ENCODE results near the gene ZNF41.

The ZNF41 gene

GRCh38 chrX:47446431-47446830 lies 36.6 kb downstream of the ZNF41 start:
- Histone ChIP-seq H3K9me3 (ENCODE audit: low read depth, low read length) (0 out of 2 replicates have a peak, but pooled peaks cover 10% of the 10 kb centered on the region), H3K9ac (ENCODE audit: insufficient read length) (no peak overlapping the region), H3K27ac (no peak overlapping the region), H3K36me3 (ENCODE audit: insufficient read depth, low read length) (peaks cover 30% of the 10 kb centered on the region), H3K4me3 (no peak overlapping the region)
- DNase-seq (ENCODE audit: low read depth, low spot score), result no peak
- TF ChIP-seq EZH2 (IDR thresholded peaks at IDR 0.05), result no peak
- TF ChIP-seq POLR2AphosphoS5 (IDR thresholded peaks at IDR 0.05; ENCODE audit: borderline replicate concordance, low read depth, low read length), result no peak
- TF ChIP-seq FOXP2 (optimal IDR thresholded peaks at IDR 0.05; ENCODE audit: control extremely low read depth, extremely low read length, insufficient read depth), result no peak

- Histone ChIP-seq H3K9ac (ENCODE audit: insufficient read length) (no peak overlapping the region), H3K36me3 (ENCODE audit: insufficient read depth, low read length) (no peaks in the 10 kb centered on the region), H3K4me3 (no peak overlapping the region), H3K9me3 (ENCODE audit: low read depth, low read length) (no peaks in the 10 kb centered on the region), H3K27ac (no peak overlapping the region)
- TF ChIP-seq POLR2AphosphoS5 (IDR thresholded peaks at IDR 0.05; ENCODE audit: borderline replicate concordance, low read depth, low read length), result no peak
- TF ChIP-seq EZH2 (IDR thresholded peaks at IDR 0.05), result no peak
- TF ChIP-seq FOXP2 (optimal IDR thresholded peaks at IDR 0.05; ENCODE audit: control extremely low read depth, extremely low read length, insufficient read depth), result no peak
- DNase-seq (ENCODE audit: low read depth, low spot score), result no peak
These were observed 52.1 kb downstream of the ZNF41 start for GRCh38 chrX:47430925-47431324.

GRCh38 chrX:47422444-47422843 lies 60.6 kb downstream of the ZNF41 start:
- Histone ChIP-seq H3K9ac (ENCODE audit: insufficient read length) (no peak overlapping the region), H3K9me3 (ENCODE audit: low read depth, low read length) (no peaks in the 10 kb centered on the region), H3K36me3 (ENCODE audit: insufficient read depth, low read length) (no peaks in the 10 kb centered on the region), H3K27ac (no peak overlapping the region), H3K4me3 (no peak overlapping the region)
- no peak for DNase-seq (ENCODE audit: low read depth, low spot score)
- TF ChIP-seq FOXP2 (optimal IDR thresholded peaks at IDR 0.05; ENCODE audit: control extremely low read depth, extremely low read length, insufficient read depth), result no peak
- TF ChIP-seq POLR2AphosphoS5 (IDR thresholded peaks at IDR 0.05; ENCODE audit: borderline replicate concordance, low read depth, low read length), result no peak
- no peak for TF ChIP-seq EZH2 (IDR thresholded peaks at IDR 0.05)

- DNase-seq (ENCODE audit: low read depth, low spot score), result no peak
- no peaks in the 10 kb centered on the region for H3K36me3 ChIP-seq (ENCODE audit: insufficient read depth, low read length)
- TF ChIP-seq FOXP2 (optimal IDR thresholded peaks at IDR 0.05; ENCODE audit: control extremely low read depth, extremely low read length, insufficient read depth), result no peak
- TF ChIP-seq POLR2AphosphoS5 (IDR thresholded peaks at IDR 0.05; ENCODE audit: borderline replicate concordance, low read depth, low read length), result no peak
- TF ChIP-seq EZH2 (IDR thresholded peaks at IDR 0.05), result no peak
- no peaks in the 10 kb centered on the region for H3K9me3 ChIP-seq (ENCODE audit: low read depth, low read length)
- no peak overlapping the region for H3K4me3 ChIP-seq
- no peak overlapping the region for H3K9ac ChIP-seq (ENCODE audit: insufficient read length)
- no peak overlapping the region for H3K27ac ChIP-seq
These were observed 62.1 kb downstream of the ZNF41 start for GRCh38 chrX:47420962-47421361.

GRCh38 chrX:47420265-47420664 lies 62.8 kb downstream of the ZNF41 start:
- TF ChIP-seq POLR2AphosphoS5 (IDR thresholded peaks at IDR 0.05; ENCODE audit: borderline replicate concordance, low read depth, low read length) (no peak), FOXP2 (optimal IDR thresholded peaks at IDR 0.05; ENCODE audit: control extremely low read depth, extremely low read length, insufficient read depth) (no peak), EZH2 (IDR thresholded peaks at IDR 0.05) (no peak)
- DNase-seq (ENCODE audit: low read depth, low spot score), result no peak
- H3K36me3 ChIP-seq (ENCODE audit: insufficient read depth, low read length), result no peaks in the 10 kb centered on the region

GRCh38 chrX:47413179-47413594 lies 69.8 kb downstream of the ZNF41 start:
- Histone ChIP-seq H3K4me3 (no peak overlapping the region), H3K9ac (ENCODE audit: insufficient read length) (no peak overlapping the region), H3K27ac (no peak overlapping the region), H3K36me3 (ENCODE audit: insufficient read depth, low read length) (no peaks in the 10 kb centered on the region), H3K9me3 (ENCODE audit: low read depth, low read length) (peaks cover 10% of the 10 kb centered on the region; the same call in 1 of the 2 replicates)
- no peak for TF ChIP-seq POLR2AphosphoS5 (IDR thresholded peaks at IDR 0.05; ENCODE audit: borderline replicate concordance, low read depth, low read length)
- TF ChIP-seq EZH2 (IDR thresholded peaks at IDR 0.05), result no peak
- TF ChIP-seq FOXP2 (optimal IDR thresholded peaks at IDR 0.05; ENCODE audit: control extremely low read depth, extremely low read length, insufficient read depth), result no peak
- no peak for DNase-seq (ENCODE audit: low read depth, low spot score)

More at GRCh38 chrX:47420265-47420664, 62.8 kb downstream of the ZNF41 start:
- Histone ChIP-seq H3K4me3 (no peak overlapping the region), H3K9ac (ENCODE audit: insufficient read length) (no peak overlapping the region), H3K27ac (no peak overlapping the region), H3K9me3 (ENCODE audit: low read depth, low read length) (no peaks in the 10 kb centered on the region)
